Astrocyte (in vitro differentiated cells and primary cell): ENCODE data around the gene IL31. TPM values are rescaled to one million over a fixed set of nuclear protein-coding genes. Genes with fewer than 3 reads are reported as not detected.

Experiments
- DNase-seq: peaks from one replicate; pipeline ENCODE4 v3.0.0-alpha.2; 2010; ENCODE audit warnings: low read depth
- FAIRE-seq: peaks from 2 replicates; lab custom pipeline; 2011; peaks lifted over from hg19 to GRCh38; lab: Jason Lieb, UNC
- H2AFZ ChIP-seq: 2 replicates; pipeline ENCODE4 v1.6.0; 2012; ENCODE audit warnings: low read depth, low read length, inconsistent platforms
- H3K27ac ChIP-seq: 2 replicates; pipeline ENCODE4 v1.5.1; 2011; ENCODE audit warnings: low read depth, low read length, inconsistent platforms
- H3K27me3 ChIP-seq: 2 replicates; pipeline ENCODE4 v1.6.0; 2011; ENCODE audit warnings: low read length, inconsistent platforms; ENCODE audit not compliant: insufficient read depth
- H3K36me3 ChIP-seq: 2 replicates; pipeline ENCODE4 v1.5.1; 2011; ENCODE audit warnings: low read length, inconsistent platforms; ENCODE audit not compliant: insufficient read depth
- H3K4me1 ChIP-seq: 2 replicates; pipeline ENCODE4 v1.5.1; 2011; ENCODE audit warnings: low read length, inconsistent platforms; ENCODE audit not compliant: insufficient read depth
- H3K4me2 ChIP-seq: 2 replicates; pipeline ENCODE4 v1.6.0; 2012; ENCODE audit warnings: low read length, inconsistent platforms
- H3K4me3 ChIP-seq: 2 replicates; pipeline ENCODE4 v1.5.1; 2011; ENCODE audit warnings: low read depth, mild to moderate bottlenecking, low read length, inconsistent platforms; ENCODE audit not compliant: insufficient read depth
- H3K79me2 ChIP-seq: 2 replicates; pipeline ENCODE4 v1.6.0; 2012; ENCODE audit warnings: mild to moderate bottlenecking, low read length, inconsistent platforms; ENCODE audit not compliant: insufficient read depth
- H3K9ac ChIP-seq: 2 replicates; pipeline ENCODE4 v1.6.0; 2012; ENCODE audit warnings: mild to moderate bottlenecking, low read length, inconsistent platforms
- H3K9me3 ChIP-seq: 2 replicates; pipeline ENCODE4 v1.5.1; 2012; ENCODE audit warnings: low read depth, mild to moderate bottlenecking, low read length, inconsistent platforms; ENCODE audit not compliant: insufficient read depth
- H4K20me1 ChIP-seq: 2 replicates; pipeline ENCODE4 v1.6.0; 2012; ENCODE audit warnings: low read length, inconsistent platforms; ENCODE audit not compliant: insufficient read depth
- H3K27ac Mint-ChIP-seq: one replicate; pipeline ENCODE4 v1.8.0; 2021; ENCODE audit warnings: mild to moderate bottlenecking, mixed read lengths; ENCODE audit not compliant: unreplicated experiment
- H3K27me3 Mint-ChIP-seq: one replicate; pipeline ENCODE4 v1.8.0; 2021; ENCODE audit warnings: low read depth, mixed read lengths; ENCODE audit not compliant: unreplicated experiment
- H3K36me3 Mint-ChIP-seq: one replicate; pipeline ENCODE4 v1.8.0; 2021; ENCODE audit warnings: low read depth, mixed read lengths; ENCODE audit not compliant: unreplicated experiment
- H3K4me1 Mint-ChIP-seq: one replicate; pipeline ENCODE4 v1.8.0; 2021; ENCODE audit warnings: low read depth, mixed read lengths; ENCODE audit not compliant: unreplicated experiment
- H3K4me3 Mint-ChIP-seq: one replicate; pipeline ENCODE4 v1.8.0; 2021; ENCODE audit warnings: mild to moderate bottlenecking, moderate library complexity, mixed read lengths; ENCODE audit not compliant: unreplicated experiment
- H3K9me3 Mint-ChIP-seq: one replicate; pipeline ENCODE4 v1.8.0; 2021; ENCODE audit warnings: mild to moderate bottlenecking, mixed read lengths; ENCODE audit not compliant: unreplicated experiment
- EZH2 ChIP-seq: IDR thresholded peaks from 2 replicates; pipeline ENCODE4 v1.6.1; 2012; ENCODE audit warnings: mild to moderate bottlenecking, low read length, inconsistent platforms; ENCODE audit not compliant: insufficient read depth
- total RNA-seq: library from RNA; stranded (reverse); gene quantifications from 2 replicates; pipeline ENCODE4 v1.2.1, GENCODE V29; 2021
- TF ChIP-seq, protein P1 (sequence below): IDR thresholded peaks from 2 replicates; pipeline ENCODE4 v1.5.1; 2011; ENCODE audit warnings: low read depth, mild to moderate bottlenecking, inconsistent platforms, low read length, moderate library complexity; ENCODE audit not compliant: insufficient read depth

IL31 gene
- total RNA-seq, 1 donor from 2014 or later: not detected

DNA sequence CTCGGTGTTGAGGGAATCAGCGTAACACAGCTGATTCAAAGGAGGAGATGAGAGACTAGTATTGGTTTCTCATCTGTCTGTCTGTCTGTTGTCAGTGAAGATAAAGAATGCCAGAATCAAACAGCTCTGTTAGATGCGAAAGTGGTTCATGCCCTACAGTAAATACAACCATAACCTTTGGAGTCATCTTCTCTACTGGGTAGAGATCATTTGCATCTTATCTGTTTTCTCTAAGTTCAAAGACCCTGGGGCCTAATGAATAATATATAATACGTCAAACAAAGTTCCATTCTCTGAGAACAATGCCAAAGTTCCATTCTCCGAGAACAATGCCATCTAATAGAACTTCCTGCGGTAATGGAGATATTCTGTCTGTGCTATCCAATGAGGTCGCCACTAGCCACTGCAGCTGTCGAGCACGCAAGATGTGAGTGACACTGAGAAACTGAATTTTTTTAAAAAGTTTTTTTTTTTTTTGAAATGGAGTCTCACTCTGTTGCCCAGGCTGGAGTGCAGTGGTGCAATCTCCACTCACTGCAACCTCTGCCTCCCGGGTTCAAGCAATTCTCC is 6.6 kb downstream of the IL31 start:
- Histone ChIP-seq H4K20me1 (no peaks in the 10 kb centered on the region), H3K9me3 (no peaks in the 10 kb centered on the region), H3K9ac (no peak overlapping the region), H3K4me2 (no peak overlapping the region), H3K27ac (no peak overlapping the region), H3K4me1 (no peaks in the 10 kb centered on the region), H3K79me2 (no peaks in the 10 kb centered on the region), H3K4me3 (no peak overlapping the region), H3K27me3 (peaks cover 6% of the 10 kb centered on the region), H3K36me3 (no peaks in the 10 kb centered on the region), H2AFZ (no peak overlapping the region)
- Mint-ChIP-seq H3K4me3 (no peak overlapping the region), H3K27ac (no peak overlapping the region), H3K27me3 (peaks cover 10% of the 10 kb centered on the region), H3K4me1 (no peaks in the 10 kb centered on the region), H3K9me3 (no peaks in the 10 kb centered on the region), H3K36me3 (no peaks in the 10 kb centered on the region)
- no peak for FAIRE-seq
- no peak for DNase-seq
- TF ChIP-seq, protein P1, sequence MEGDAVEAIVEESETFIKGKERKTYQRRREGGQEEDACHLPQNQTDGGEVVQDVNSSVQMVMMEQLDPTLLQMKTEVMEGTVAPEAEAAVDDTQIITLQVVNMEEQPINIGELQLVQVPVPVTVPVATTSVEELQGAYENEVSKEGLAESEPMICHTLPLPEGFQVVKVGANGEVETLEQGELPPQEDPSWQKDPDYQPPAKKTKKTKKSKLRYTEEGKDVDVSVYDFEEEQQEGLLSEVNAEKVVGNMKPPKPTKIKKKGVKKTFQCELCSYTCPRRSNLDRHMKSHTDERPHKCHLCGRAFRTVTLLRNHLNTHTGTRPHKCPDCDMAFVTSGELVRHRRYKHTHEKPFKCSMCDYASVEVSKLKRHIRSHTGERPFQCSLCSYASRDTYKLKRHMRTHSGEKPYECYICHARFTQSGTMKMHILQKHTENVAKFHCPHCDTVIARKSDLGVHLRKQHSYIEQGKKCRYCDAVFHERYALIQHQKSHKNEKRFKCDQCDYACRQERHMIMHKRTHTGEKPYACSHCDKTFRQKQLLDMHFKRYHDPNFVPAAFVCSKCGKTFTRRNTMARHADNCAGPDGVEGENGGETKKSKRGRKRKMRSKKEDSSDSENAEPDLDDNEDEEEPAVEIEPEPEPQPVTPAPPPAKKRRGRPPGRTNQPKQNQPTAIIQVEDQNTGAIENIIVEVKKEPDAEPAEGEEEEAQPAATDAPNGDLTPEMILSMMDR: no peak
- TF ChIP-seq EZH2: no peak

DNA sequence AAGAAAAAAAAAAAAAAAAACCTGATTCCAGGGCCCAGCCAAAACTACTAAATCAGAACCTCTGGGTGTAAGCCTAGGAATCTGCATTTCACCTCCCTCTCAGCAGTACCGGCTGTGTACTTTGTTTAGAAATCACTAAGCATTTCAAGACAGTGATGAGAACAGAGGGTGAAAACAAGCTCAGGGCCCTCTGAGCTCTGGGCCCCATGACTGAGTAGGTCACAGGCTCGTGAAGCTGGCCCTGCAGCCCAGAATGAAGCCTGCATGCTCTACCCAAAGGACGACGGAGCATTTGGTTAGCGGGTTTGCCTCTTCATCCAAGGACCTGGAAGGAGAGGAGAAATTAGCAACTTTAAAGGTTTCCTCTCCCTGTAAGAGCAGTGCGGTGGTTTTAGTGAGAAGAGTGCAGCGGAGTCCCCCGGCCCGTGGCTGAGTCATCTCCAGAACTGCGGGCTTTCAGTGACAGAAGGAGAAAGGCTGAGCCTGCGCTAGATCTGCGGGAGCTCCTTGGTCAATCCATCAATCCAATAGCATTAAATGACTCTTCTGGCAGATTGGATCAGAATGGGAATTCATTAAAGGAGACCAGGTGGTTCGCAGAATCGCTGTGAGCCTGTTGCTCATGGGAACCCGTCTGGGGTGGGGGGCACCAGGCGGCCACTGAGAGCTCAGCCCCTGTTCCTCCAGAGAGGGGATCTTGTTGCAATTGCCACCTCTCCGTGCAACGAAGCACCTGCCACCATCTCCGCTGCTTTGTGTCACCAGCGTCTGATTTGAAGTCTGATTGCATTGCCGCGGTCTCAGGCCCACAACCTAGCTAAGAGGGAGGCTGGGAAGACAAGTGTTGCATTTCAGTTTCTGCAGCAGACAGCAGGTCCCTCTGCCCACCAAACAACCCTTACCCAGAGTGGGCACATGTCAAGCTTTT is 7.3 kb downstream of the IL31 start:
- TF ChIP-seq, protein P1: no peak
- no peak for TF ChIP-seq EZH2
- H3K9ac ChIP-seq: no peak overlapping the region
- no peaks in the 10 kb centered on the region for H3K4me1 ChIP-seq
- Mint-ChIP-seq H3K9me3 (no peaks in the 10 kb centered on the region), H3K4me3 (no peak overlapping the region), H3K36me3 (no peaks in the 10 kb centered on the region), H3K27ac (no peak overlapping the region), H3K27me3 (peaks cover 5% of the 10 kb centered on the region), H3K4me1 (no peaks in the 10 kb centered on the region)
- H3K36me3 ChIP-seq: no peaks in the 10 kb centered on the region
- H3K79me2 ChIP-seq: no peaks in the 10 kb centered on the region
- no peak overlapping the region for H2AFZ ChIP-seq
- no peaks in the 10 kb centered on the region for H4K20me1 ChIP-seq
- H3K27me3 ChIP-seq: peaks cover 6% of the 10 kb centered on the region
- no peak overlapping the region for H3K4me2 ChIP-seq
- no peak overlapping the region for H3K4me3 ChIP-seq
- H3K27ac ChIP-seq: no peak overlapping the region
- no peak for DNase-seq
- no peak for FAIRE-seq
- peaks cover 3% of the 10 kb centered on the region for H3K9me3 ChIP-seq
